ENCODE data around the gene FRY.

DNA sequence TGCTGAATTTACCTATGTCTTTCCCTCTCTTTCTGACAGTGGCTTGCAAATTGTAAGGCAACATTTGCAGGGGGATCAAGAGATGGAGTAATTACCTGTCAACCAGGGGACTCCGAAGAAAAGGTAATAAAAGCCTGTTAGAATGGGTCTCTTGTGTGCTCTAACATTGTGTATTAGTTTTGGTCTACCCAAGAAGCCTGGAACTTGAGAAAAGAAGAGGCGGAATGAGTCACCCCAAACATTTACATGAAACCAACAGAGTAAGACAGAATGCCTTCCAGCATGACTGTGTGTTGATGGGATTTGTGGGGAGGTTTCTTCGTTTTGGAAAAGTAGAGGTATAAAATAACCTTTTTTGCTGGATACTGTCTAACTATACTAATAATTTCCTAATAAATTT is 246.9 kb downstream of the FRY start:
- TF ChIP-seq, protein P1, sequence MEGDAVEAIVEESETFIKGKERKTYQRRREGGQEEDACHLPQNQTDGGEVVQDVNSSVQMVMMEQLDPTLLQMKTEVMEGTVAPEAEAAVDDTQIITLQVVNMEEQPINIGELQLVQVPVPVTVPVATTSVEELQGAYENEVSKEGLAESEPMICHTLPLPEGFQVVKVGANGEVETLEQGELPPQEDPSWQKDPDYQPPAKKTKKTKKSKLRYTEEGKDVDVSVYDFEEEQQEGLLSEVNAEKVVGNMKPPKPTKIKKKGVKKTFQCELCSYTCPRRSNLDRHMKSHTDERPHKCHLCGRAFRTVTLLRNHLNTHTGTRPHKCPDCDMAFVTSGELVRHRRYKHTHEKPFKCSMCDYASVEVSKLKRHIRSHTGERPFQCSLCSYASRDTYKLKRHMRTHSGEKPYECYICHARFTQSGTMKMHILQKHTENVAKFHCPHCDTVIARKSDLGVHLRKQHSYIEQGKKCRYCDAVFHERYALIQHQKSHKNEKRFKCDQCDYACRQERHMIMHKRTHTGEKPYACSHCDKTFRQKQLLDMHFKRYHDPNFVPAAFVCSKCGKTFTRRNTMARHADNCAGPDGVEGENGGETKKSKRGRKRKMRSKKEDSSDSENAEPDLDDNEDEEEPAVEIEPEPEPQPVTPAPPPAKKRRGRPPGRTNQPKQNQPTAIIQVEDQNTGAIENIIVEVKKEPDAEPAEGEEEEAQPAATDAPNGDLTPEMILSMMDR (IDR thresholded peaks at IDR 0.05), result no peak
- TF ChIP-seq POLR2A (IDR thresholded peaks at IDR 0.05) (no peak), POLR2AphosphoS5 (IDR thresholded peaks at IDR 0.05) (no peak)
